Heart left ventricle (tissue), 16 donors: ENCODE results near the gene FOXK2. TPM values are rescaled to one million over a fixed set of nuclear protein-coding genes. Genes with fewer than 3 reads are reported as not detected.

ENCODE experiments used
- ATAC-seq, 4 donors: fragments of 200-7000 bp; cut with Tn5 transposase; one replicate each; pipeline ENCODE4 v1.9.1; 2020 to 2022; ENCODE audit warnings: moderate library complexity in 4 of 4, mild to moderate bottlenecking in 3 of 4, moderate number of reproducible peaks in 1 of 4
- DNase-seq, 5 donors: peaks; one replicate each; pipeline ENCODE4 v3.0.0-alpha.2; 2020
- H3K27ac ChIP-seq, 12 donors: fragments of 200-600 bp; sonication (generic) in 4 of 12; one replicate each; pipeline versions ENCODE4 v1.5.0 to v1.8.0; 2016 to 2022; ENCODE audit warnings: mild to moderate bottlenecking in 2 of 12
- H3K27me3 ChIP-seq, 9 donors: fragments of 200-600 bp; sonication (generic) in 2 of 9; one replicate each; pipeline versions ENCODE4 v1.5.1 to v1.8.0; 2016 to 2022; ENCODE audit warnings: mild to moderate bottlenecking in 3 of 9
- H3K36me3 ChIP-seq, 9 donors: fragments of 200-600 bp; sonication (generic) in 2 of 9; one replicate each; pipeline versions ENCODE4 v1.5.0 to v1.8.0; 2018 to 2022; ENCODE audit warnings: mild to moderate bottlenecking in 2 of 9
- H3K4me1 ChIP-seq, 12 donors: fragments of 200-600 bp; sonication (generic) in 4 of 12; one replicate each; pipeline versions ENCODE4 v1.5.0 to v1.8.0; 2016 to 2022; ENCODE audit warnings: mild to moderate bottlenecking in 3 of 12
- H3K4me3 ChIP-seq, 12 donors: fragments of 200-600 bp; sonication (generic) in 4 of 12; one replicate each; pipeline versions ENCODE4 v1.5.0 to v1.8.0; 2017 to 2022; ENCODE audit warnings: mild to moderate bottlenecking in 9 of 12, moderate library complexity in 4 of 12
- H3K9me3 ChIP-seq, 12 donors: fragments of 200-600 bp; sonication (generic) in 4 of 12; one replicate each; pipeline versions ENCODE4 v1.5.0 to v1.8.0; 2016 to 2022; ENCODE audit warnings: mild to moderate bottlenecking in 1 of 12
- POLR2A ChIP-seq, 2 donors: fragments of 450-650 bp; IDR thresholded peaks; one replicate each; pipeline ENCODE4 v1.6.1; 2017; ENCODE audit warnings: antibody characterized with exemption in 2 of 2, mild to moderate bottlenecking in 2 of 2, moderate library complexity in 2 of 2
- WGBS, 4 donors: extraction: QIAGEN DNeasy Blood & Tissue Kit in 2 of 4; methylation state at CpG; one replicate each; pipeline versions ENCODE4 v1.1.5 to v1.1.7; 2013 to 2018; 5-methylcytosine and 5-hydroxymethylcytosine counted together
- intact Hi-C, 10 donors: fragments of 100-400 bp; cut with DNase I; formaldehyde crosslinking; loops; one replicate each; pipeline versions ENCODE4 v1.11.1 to v1.14.2; 2022
- polyA plus RNA-seq, 2 donors: library from polyadenylated mRNA; stranded (reverse); fragments of 200-250 nt; gene quantifications; one replicate each; pipeline ENCODE4 v1.2.3, GENCODE V29; 2013
- total RNA-seq, 9 donors: library from RNA; depleted of rRNA in 2 of 9; stranded (reverse); fragments of >200 nt in 2 of 9; fragmentation: NEBNext Ultra II Directional in 3 of 9; extraction: Animal tissue kit (Norgen Biotek cat#: 25700) in 3 of 9; gene quantifications; one replicate each; pipeline versions ENCODE4 v1.1.0 to v1.2.4, GENCODE V29; 2016 to 2023
- TF ChIP-seq, protein P1 (sequence below), 12 donors: fragments of 200-600 bp; sonication (generic) in 4 of 12; IDR thresholded peaks; one replicate each; pipeline versions ENCODE4 v1.5.0 to v1.8.0; 2018 to 2022; ENCODE audit warnings: antibody characterized with exemption in 12 of 12, mild to moderate bottlenecking in 5 of 12
- donor health status: ischemic (EF 13 %, LVEDD 7.1; RV severe dilation, severe dysfunction).
- donor health status: healthy with polysubstance abuse.
- donor health status: DM: no; HTN: yes; CAD: no.
- donor health status: DM: no; HTN: no; CAD: no.
- donor health status: ischemic (EF 25% LVEDD 6.9; RV normal size, moderate dysfunction).
- donor health status: ischemic (EF 25% LVEDD 5.7; RV mildly dilated, moderate dysfunction).
- donor health status: healthy.
- donor health status: DM: yes; HTN: yes; CAD: no.
- donor health status: ischemic (EF 35%, LVEDD 5.7; RV mildly dilated, moderate dysfunction).
- donor health status: nonischemic (EF 11% LVEDD 7.7; RV severe dilation, severe dysfunction).
- donor health status: DM: yes; HTN: yes; CAD: no.
- donor health status: PGD.
- donor health status: ischemic (EF 29% LVEDD 5.4; RV normal size, mild dysfunction).
- donor health status: nonischemic (EF 23%, LVEDD 6.1; RV moderate dilation, normal function).

The FOXK2 gene
- total and polyA plus RNA-seq, 11 donors, result 15.6 to 77.0 (median 33.9) TPM

DNA sequence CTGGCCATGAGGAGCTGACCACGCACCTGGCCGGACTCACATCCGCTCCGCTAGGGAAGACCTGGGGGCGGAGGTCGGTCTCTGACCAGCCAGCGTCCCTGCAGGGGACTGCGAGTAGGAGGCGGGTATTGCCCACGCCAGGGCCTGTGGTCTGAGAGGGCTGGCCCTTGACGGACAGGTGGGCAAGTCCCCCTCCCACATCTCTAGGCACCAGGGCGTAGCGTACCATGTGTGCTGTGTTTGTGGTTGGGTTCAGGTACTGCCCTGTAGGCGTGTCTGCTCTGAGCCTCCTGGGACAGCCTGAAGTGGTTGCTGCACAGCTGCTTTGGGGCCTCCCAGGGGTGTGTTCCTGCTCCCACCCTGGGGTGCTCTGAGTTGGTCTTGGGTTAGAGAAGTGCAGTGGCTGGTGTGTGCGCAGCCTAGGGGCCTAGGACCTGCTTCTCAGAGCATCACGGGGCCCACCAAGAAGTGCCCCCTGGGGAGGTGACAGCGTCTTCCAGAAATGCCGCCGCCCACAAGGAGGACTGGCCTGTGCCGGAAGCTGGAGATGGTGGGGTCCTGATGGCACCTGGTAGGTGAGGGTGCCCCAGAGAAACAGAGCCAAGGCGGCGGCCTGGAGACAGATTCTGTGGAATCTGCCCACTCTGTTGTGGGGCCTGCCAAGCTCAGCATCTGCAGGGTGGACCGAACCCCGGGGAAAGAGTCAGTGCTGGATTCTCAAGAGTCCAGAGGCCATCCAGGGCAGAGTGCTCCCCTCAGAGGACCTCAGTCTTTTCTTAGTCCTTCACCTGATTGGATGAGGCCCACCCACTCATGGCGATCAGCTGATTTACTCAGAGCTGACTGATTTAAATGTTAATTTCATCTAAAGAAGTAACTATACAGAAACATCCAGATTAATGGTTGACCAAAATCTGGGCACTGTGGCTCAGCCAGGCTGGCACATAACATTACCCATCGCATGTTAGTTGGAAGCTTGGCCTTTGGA, 80.4 kb downstream of the FOXK2 start:
- H3K27ac ChIP-seq, result peak overlapping the region in 2 of 12 donors; percentile 24 to 66
- TF ChIP-seq, protein P1, sequence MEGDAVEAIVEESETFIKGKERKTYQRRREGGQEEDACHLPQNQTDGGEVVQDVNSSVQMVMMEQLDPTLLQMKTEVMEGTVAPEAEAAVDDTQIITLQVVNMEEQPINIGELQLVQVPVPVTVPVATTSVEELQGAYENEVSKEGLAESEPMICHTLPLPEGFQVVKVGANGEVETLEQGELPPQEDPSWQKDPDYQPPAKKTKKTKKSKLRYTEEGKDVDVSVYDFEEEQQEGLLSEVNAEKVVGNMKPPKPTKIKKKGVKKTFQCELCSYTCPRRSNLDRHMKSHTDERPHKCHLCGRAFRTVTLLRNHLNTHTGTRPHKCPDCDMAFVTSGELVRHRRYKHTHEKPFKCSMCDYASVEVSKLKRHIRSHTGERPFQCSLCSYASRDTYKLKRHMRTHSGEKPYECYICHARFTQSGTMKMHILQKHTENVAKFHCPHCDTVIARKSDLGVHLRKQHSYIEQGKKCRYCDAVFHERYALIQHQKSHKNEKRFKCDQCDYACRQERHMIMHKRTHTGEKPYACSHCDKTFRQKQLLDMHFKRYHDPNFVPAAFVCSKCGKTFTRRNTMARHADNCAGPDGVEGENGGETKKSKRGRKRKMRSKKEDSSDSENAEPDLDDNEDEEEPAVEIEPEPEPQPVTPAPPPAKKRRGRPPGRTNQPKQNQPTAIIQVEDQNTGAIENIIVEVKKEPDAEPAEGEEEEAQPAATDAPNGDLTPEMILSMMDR (IDR thresholded peaks at IDR 0.05), result no peak
- TF ChIP-seq POLR2A (IDR thresholded peaks at IDR 0.05), result no peak
- intact Hi-C loops, result loop anchor here in 1 of 10 donors (2.0 kb wide), 1 partner anchor 61 kb away; no protein-coding TSS in a partner anchor
- DNase-seq (peak in 1 of 5 donors; percentile 21), ATAC-seq (peak in 2 of 4 donors; percentile 6 to 9)
- peaks cover 3 to 46% (median 25%) of the 10 kb centered on the region in 12 donors for H3K4me1 ChIP-seq
- H3K36me3 ChIP-seq, result peaks cover 0 to 88% (median 55%) of the 10 kb centered on the region in 9 donors
- no peak overlapping the region for H3K4me3 ChIP-seq
- no peaks in the 10 kb centered on the region for H3K9me3 ChIP-seq
- 90 to 93% (median 92%) methylated on average over 23 to 26 of the region's 26 CpGs for WGBS, 4 donors
- no peaks in the 10 kb centered on the region for H3K27me3 ChIP-seq

- peaks cover 0 to 89% (median 60%) of the 10 kb centered on the region in 9 donors for H3K36me3 ChIP-seq
- H3K27ac ChIP-seq, result peak overlapping the region in 3 of 12 donors; percentile 20 to 34 (median 24)
- intact Hi-C loops, result no loop called here
- ATAC-seq (peak in 3 of 4 donors; percentile 53 to 61 (median 54)), DNase-seq (peak in 1 of 5 donors; percentile 39)
- no peaks in the 10 kb centered on the region for H3K9me3 ChIP-seq
- peaks cover 3 to 46% (median 25%) of the 10 kb centered on the region in 12 donors for H3K4me1 ChIP-seq
- H3K4me3 ChIP-seq, result no peak overlapping the region
- WGBS, 4 donors, result 88 to 91% (median 89%) methylated on average over 36 to 37 of the region's 37 CpGs
- TF ChIP-seq, protein P1 (IDR thresholded peaks at IDR 0.05), result no peak
- TF ChIP-seq POLR2A (IDR thresholded peaks at IDR 0.05), result no peak
- H3K27me3 ChIP-seq, result no peaks in the 10 kb centered on the region
Observed at GRCh38 chr17:82600731-82601446, 81.4 kb downstream of the FOXK2 start.

DNA sequence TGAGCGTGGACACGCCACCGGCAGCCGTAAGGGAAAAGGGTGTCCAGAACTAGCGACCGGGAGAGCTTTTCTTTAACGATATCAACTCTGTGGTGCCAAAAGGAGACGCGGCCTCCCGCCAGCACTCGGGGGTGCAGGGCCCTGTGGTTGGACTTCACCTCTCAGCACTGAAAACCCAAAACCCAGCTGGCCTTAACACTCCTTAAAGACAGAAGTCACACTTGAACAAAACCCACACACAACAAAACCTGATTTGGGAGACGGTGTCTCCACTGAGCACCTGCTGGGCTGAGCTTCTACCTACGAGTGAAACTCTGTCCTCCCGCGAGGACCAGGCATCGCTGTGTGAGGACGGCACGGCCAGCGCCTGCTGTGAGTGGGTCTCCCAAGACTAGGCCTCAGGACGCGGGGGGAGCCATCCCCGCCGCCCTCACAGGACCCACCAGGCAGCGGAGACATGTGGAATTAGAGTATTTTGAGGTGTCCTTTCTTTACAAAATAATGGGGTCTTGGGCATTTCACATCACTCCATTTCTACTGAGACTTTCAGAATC, 82.0 kb downstream of the FOXK2 start:
- Histone ChIP-seq H3K4me1 (peaks cover 3 to 46% (median 25%) of the 10 kb centered on the region in 12 donors), H3K27ac (peak overlapping the region in 1 of 12 donors; percentile 34), H3K27me3 (no peaks in the 10 kb centered on the region), H3K36me3 (peaks cover 0 to 92% (median 63%) of the 10 kb centered on the region in 9 donors), H3K4me3 (no peak overlapping the region), H3K9me3 (no peaks in the 10 kb centered on the region)
- 96 to 97% (median 97%) methylated on average over 19 to 24 of the region's 24 CpGs for WGBS, 4 donors
- intact Hi-C loops, result no loop called here
- peak in 2 of 5 donors; percentile 13 to 63 for DNase-seq
- no peak for TF ChIP-seq POLR2A (IDR thresholded peaks at IDR 0.05)
- TF ChIP-seq, protein P1 (IDR thresholded peaks at IDR 0.05), result no peak
- no peak for ATAC-seq
